Measurements from ENCODE around the gene SLC37A1. TPM values are rescaled to one million over a fixed set of nuclear protein-coding genes. Genes with fewer than 3 reads are reported as not detected.

The SLC37A1 gene
- total RNA-seq, 4 donors from 2014 or later = 10.7 to 21.1 (median 14.0) TPM

- Histone ChIP-seq H3K4me1 (no peaks in the 10 kb centered on the region), H3K27ac (no peak overlapping the region), H3K9me3 (no peaks in the 10 kb centered on the region), H3K27me3 (no peaks in the 10 kb centered on the region), H3K36me3 (no peaks in the 10 kb centered on the region), H3K4me3 (no peak overlapping the region)
- TF ChIP-seq CTCF (IDR thresholded peaks at IDR 0.05) = no peak
- no peak for TF ChIP-seq POLR2A (IDR thresholded peaks at IDR 0.05)
- WGBS, 2 donors = 80 to 94% methylated on average over 7 to 8 of the region's 10 CpGs
- DNase-seq = no peak
- intact Hi-C loops (cut with DNase I) = no loop called here
Observed at GRCh38 chr21:42480736-42481135, 32.9 kb upstream of the SLC37A1 start.

- no peak overlapping the region for H3K4me3 ChIP-seq
- 82 to 100% methylated on average over 4 of the region's 4 CpGs for WGBS, 2 donors
Observed at GRCh38 chr21:42481169-42481568, 32.5 kb upstream of the SLC37A1 start.

GRCh38 chr21:42484966-42485365, 28.7 kb upstream of the SLC37A1 start:
- 78 to 92% methylated on average over 4 to 5 of the region's 7 CpGs for WGBS, 2 donors

More at GRCh38 chr21:42481169-42481568, 32.5 kb upstream of the SLC37A1 start:
- no peaks in the 10 kb centered on the region for H3K27me3 ChIP-seq
- DNase-seq = no peak
- no peaks in the 10 kb centered on the region for H3K36me3 ChIP-seq
- no peak for TF ChIP-seq CTCF (IDR thresholded peaks at IDR 0.05)
- TF ChIP-seq POLR2A (IDR thresholded peaks at IDR 0.05) = no peak
- no peak overlapping the region for H3K27ac ChIP-seq
- H3K4me1 ChIP-seq = no peaks in the 10 kb centered on the region
- no peaks in the 10 kb centered on the region for H3K9me3 ChIP-seq
- intact Hi-C loops (cut with DNase I) = no loop called here

GRCh38 chr21:42486072-42486471, 27.6 kb upstream of the SLC37A1 start:
- H3K27me3 ChIP-seq = peaks cover 0 to 18% (median 0%) of the 10 kb centered on the region in 4 donors
- WGBS, 2 donors = 62 to 69% methylated on average over 3 to 6 of the region's 6 CpGs

More at GRCh38 chr21:42484966-42485365, 28.7 kb upstream of the SLC37A1 start:
- Histone ChIP-seq H3K27me3 (peaks cover 0 to 18% (median 0%) of the 10 kb centered on the region in 4 donors), H3K36me3 (no peaks in the 10 kb centered on the region), H3K9me3 (no peaks in the 10 kb centered on the region), H3K27ac (no peak overlapping the region), H3K4me1 (no peaks in the 10 kb centered on the region), H3K4me3 (no peak overlapping the region)
- TF ChIP-seq CTCF (IDR thresholded peaks at IDR 0.05) (no peak), POLR2A (IDR thresholded peaks at IDR 0.05) (no peak)
- DNase-seq = no peak
- intact Hi-C loops (cut with DNase I) = no loop called here

GRCh38 chr21:42486531-42486930, 27.1 kb upstream of the SLC37A1 start:
- DNase-seq = no peak
- Histone ChIP-seq H3K27me3 (peaks cover 0 to 18% (median 0%) of the 10 kb centered on the region in 4 donors), H3K9me3 (no peaks in the 10 kb centered on the region), H3K36me3 (no peaks in the 10 kb centered on the region), H3K4me1 (no peaks in the 10 kb centered on the region), H3K4me3 (no peak overlapping the region), H3K27ac (no peak overlapping the region)
- 18 to 29% methylated on average over 3 to 5 of the region's 5 CpGs for whole genome bisulfite sequencing, 2 donors
- intact Hi-C loops (cut with DNase I) = no loop called here
- no peak for TF ChIP-seq POLR2A (IDR thresholded peaks at IDR 0.05)
- TF ChIP-seq CTCF (IDR thresholded peaks at IDR 0.05) = no peak

More at GRCh38 chr21:42486072-42486471, 27.6 kb upstream of the SLC37A1 start:
- H3K4me3 ChIP-seq = no peak overlapping the region
- no peaks in the 10 kb centered on the region for H3K9me3 ChIP-seq
- H3K4me1 ChIP-seq = no peaks in the 10 kb centered on the region
- no peak for TF ChIP-seq CTCF (IDR thresholded peaks at IDR 0.05)
- TF ChIP-seq POLR2A (IDR thresholded peaks at IDR 0.05) = no peak
- DNase-seq = no peak
- intact Hi-C loops (cut with DNase I) = no loop called here
- peak overlapping the region in 1 of 4 donors; percentile 16 for H3K27ac ChIP-seq
- H3K36me3 ChIP-seq = no peaks in the 10 kb centered on the region
